Adipose tissue (tissue), 3 donors: ENCODE data around the gene TMEM198. TPM values are rescaled to one million over a fixed set of nuclear protein-coding genes. Genes with fewer than 3 reads are reported as not detected.

Experiments
- H3K27ac ChIP-seq: one replicate; pipeline ENCODE4 v1.5.1; 2013; ENCODE audit warnings: low read depth, low read length
- WGBS, 3 donors: extraction: QIAGEN DNeasy Blood & Tissue Kit; methylation state at CpG; one replicate each; pipeline ENCODE4 v1.1.7; 2013; 5-methylcytosine and 5-hydroxymethylcytosine counted together
- polyA plus RNA-seq, 3 donors: library from polyadenylated mRNA; stranded (reverse); fragments of 200-250 nt; gene quantifications; one replicate each; pipeline ENCODE4 v1.2.3, GENCODE V29; 2013
- donor health status: healthy with polysubstance abuse.
- donor health status: Bipolar disorder and iron deficiency.
- donor health status: healthy.

The TMEM198 gene
- polyA plus RNA-seq, 3 donors, result 2.3 to 9.5 (median 3.7) TPM

DNA sequence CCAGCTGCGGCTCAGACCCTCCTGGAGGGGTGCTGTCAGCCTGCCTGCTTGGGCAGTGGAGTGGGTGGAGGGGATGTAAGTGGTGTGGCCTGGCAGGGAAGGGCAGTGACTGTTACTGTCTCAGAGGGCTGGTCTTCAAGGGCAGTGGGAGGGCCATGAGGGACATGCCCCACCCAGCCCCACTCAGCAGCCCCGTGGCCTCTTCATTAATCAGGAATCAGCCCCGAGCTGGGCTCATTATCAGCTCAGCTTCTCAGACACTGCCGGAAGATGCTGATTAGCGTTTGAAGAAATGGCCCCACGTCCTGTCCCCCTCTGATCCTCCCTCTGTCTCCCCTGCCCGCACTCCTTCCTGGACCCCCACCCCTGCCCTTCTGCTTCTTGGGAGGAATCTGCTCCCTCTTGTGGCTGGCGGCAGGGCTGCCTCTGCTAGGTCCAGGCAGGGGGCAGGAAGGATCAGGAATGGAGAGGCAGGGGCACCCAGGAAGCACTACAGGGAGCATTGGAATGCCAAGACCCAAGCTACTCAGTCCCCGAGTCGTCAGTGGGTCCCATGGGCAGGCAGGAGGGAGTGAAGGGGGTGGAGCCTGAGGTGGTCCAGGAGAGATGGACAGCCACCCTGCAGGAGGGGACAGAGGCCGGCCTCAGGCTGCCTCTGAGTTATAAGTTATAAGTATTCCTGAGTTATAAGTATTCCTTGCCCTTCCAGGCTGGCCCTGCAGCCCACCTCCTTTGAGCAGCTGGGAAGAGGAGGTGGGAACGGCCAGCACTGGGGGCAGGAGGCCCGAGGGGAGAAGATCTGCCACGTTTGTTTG is 22.6 kb upstream of the TMEM198 start:
- 13 to 19% (median 16%) methylated on average over 14 of the region's 14 CpGs for WGBS, 3 donors
- no peak overlapping the region for H3K27ac ChIP-seq

GRCh38 chr2:219522111-219523030 is 21.5 kb upstream of the TMEM198 start:
- no peak overlapping the region for H3K27ac ChIP-seq
- WGBS, 3 donors, result 3 to 5% (median 3%) methylated on average over 37 to 70 of the region's 70 CpGs

DNA sequence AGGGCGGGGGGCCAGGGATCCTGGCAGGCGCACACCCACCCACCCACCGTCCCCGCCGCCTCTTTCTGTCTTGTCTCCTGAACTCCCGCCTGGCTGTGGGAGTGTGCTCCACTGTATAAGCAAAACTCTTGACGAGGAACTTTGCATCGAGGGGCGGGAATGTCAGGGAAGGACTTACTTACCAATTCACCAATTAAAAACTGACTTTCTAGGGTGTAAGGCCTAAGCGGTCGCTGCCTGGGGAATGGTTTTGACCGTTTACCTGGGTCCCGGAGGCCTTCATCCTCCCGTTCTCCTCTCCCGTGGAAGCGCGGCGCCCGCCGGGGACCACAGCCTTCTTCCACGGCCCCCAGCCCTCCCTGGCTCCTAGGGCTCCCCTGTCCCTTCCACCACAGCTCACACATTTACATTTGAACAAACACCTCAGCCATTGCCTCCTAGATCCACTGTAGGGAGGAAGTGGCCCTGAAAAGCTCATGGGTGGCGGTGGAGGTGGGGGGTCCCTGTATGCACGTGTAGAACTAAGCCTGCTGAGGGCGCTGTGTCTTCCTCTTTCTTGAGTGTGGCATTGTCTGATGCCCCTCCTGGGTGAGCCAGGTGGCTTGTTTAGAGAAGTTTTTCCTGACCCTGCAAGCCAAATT is 20.7 kb upstream of the TMEM198 start:
- no peak overlapping the region for H3K27ac ChIP-seq

DNA sequence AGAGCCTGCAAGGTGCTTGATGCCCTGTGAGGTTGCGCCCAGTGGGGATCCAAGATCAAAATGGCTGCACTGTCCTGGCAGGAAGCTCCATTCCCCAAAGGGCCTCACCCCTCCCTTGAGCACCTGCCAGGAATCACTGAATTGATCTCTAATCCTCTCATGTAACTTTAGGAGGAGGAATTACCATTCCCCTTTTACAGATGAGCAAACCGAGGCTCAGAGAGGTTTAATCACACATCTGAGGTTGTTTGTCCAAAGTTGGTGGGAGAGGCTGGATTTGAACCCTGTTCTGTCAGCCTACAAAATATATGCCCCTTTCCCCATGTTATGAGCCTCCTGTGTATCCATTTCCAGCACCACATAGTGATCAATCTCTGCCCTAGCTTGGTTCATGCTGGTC is 19.0 kb upstream of the TMEM198 start:
- H3K27ac ChIP-seq, result no peak overlapping the region
- 91 to 97% (median 93%) methylated on average over 2 of the region's 2 CpGs for WGBS, 3 donors

More for the DNA sequence above, 20.7 kb upstream of the TMEM198 start:
- 15 to 28% (median 18%) methylated on average over 23 to 24 of the region's 24 CpGs for WGBS, 3 donors

GRCh38 chr2:219525533-219526232 is 18.1 kb upstream of the TMEM198 start:
- 38 to 47% (median 45%) methylated on average over 9 of the region's 9 CpGs for WGBS, 3 donors
- no peak overlapping the region for H3K27ac ChIP-seq

DNA sequence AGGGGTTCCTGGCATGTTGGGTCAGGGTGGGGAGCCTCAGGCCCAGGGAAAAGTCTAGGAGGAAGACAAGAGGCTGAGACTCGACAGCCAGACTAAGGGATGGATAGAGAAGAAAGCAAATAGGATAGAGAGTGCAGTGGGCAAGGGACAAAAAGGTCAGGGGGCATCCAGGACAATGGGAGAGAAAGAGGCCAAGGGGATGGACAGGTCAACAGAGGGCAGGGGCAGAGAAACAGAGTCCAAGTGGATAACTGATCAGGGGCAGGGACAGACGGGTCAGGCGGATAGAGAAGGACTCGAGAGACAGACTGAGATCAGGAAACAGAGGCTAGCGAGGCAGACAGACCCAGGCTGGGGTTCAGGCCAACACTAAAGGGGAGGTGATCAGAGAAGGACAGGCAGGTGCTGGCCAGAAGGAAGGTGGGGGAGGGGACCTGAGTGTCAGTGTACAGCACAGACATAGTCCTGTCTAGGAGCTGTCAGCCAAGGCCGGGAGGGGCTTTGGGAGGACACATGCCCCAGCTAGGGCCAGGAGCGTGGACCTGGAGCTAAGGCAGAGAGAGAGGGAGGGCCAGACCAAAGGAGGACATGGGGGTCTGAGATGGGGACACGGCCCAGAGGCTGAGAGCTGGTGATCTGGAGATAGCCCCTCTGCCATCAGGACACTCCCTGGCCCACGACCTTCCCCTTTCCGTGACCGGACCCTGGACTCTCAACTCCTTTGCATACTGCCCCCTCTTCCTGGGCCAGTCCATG is 17.3 kb upstream of the TMEM198 start:
- no peak overlapping the region for H3K27ac ChIP-seq
- WGBS, 3 donors, result 46 to 53% (median 49%) methylated on average over 10 to 11 of the region's 11 CpGs

DNA sequence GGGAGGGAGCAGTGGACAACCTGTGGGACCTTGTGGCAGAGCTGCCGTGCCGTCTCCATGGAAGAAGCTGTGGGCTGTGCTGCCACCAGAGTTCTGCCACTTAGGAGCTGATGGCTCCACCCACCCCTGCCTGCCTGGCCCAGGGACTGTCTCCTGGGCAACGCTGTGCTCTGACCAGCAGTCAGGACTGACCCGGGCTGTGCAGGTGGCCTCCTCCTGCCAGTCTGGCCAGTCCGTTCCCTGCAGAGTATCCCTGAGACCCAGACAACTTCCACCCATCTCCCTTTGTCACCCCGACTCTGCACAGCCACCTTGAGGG is 16.8 kb upstream of the TMEM198 start:
- 22 to 61% (median 60%) methylated on average over 6 of the region's 6 CpGs for WGBS, 3 donors
- no peak overlapping the region for H3K27ac ChIP-seq

DNA sequence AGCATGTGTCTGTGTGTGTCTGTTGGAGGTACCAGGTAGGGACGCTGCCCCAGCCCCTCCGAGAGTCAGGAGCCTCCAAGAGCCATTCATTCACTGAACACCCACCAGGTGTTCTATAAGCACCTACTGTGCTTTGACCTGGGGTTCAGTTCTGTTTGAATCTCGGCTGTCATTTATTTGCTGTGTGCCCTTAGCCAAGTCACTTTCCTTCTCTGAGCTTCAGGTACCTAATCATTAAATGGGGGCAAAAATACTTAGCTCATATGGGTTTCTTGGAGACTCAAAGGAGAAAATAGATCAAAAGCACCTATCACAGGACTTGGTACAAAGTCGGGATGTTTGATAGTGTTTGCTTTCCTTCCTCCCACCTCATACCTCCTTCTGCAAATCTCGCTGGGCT is 16.4 kb upstream of the TMEM198 start:
- 50 to 70% (median 62%) methylated on average over 5 of the region's 5 CpGs for WGBS, 3 donors
- no peak overlapping the region for H3K27ac ChIP-seq

- 11 to 15% (median 14%) methylated on average over 21 of the region's 21 CpGs for WGBS, 3 donors
- H3K27ac ChIP-seq, result no peak overlapping the region
These were observed 13.5 kb upstream of the TMEM198 start for GRCh38 chr2:219530048-219530963.

DNA sequence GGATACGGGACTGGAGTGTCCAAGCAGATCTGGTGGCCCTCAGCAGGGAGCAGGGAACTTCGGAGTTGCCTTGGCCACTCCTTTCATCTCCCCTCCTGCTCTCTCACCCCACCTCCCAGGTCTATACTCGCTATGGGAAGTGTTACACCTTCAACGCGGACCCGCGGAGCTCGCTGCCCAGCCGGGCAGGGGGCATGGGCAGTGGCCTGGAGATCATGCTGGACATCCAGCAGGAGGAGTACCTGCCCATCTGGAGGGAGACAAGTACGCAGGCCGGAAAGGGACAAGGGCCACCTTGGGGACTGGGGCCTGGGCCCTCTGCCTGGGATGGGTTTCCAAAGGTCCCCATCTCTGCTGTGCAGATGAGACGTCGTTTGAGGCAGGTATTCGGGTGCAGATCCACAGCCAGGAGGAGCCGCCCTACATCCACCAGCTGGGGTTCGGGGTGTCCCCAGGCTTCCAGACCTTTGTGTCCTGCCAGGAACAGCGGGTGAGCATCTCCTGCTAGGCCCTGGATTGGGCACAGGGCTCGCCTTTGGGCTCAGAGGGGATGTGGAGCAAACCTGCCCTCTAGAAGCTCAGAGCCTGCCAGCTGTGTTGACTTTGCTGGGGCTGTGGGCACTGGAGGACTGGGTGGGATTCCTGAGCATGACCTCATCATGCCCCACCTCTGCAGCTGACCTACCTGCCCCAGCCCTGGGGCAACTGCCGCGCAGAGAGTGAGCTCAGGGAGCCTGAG is 12.0 kb upstream of the TMEM198 start:
- 74 to 80% (median 79%) methylated on average over 20 of the region's 20 CpGs for WGBS, 3 donors

DNA sequence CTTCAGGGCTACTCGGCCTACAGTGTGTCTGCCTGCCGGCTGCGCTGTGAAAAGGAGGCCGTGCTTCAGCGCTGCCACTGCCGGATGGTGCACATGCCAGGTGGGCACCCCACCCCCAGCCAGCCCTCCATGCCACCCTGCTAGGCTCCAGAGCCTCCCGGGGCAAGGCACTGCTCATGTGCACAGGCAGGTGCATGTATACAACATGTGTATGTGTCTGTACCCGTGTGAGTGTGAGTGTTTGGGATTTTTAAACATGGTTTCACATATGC is 11.5 kb upstream of the TMEM198 start:
- no peak overlapping the region for H3K27ac ChIP-seq
- WGBS, 3 donors, result 76 to 89% (median 80%) methylated on average over 8 of the region's 8 CpGs

More for the DNA sequence above, 12.0 kb upstream of the TMEM198 start:
- H3K27ac ChIP-seq, result no peak overlapping the region

GRCh38 chr2:219533930-219534661 is 9.7 kb upstream of the TMEM198 start:
- no peak overlapping the region for H3K27ac ChIP-seq
- WGBS, 3 donors, result 78 to 89% (median 88%) methylated on average over 6 of the region's 6 CpGs

GRCh38 chr2:219536425-219536824 is 7.4 kb upstream of the TMEM198 start:
- no peak overlapping the region for H3K27ac ChIP-seq
- 73 to 84% (median 76%) methylated on average over 16 of the region's 16 CpGs for WGBS, 3 donors

- 48 to 66% (median 58%) methylated on average over 9 of the region's 9 CpGs for WGBS, 3 donors
These were observed 6.9 kb upstream of the TMEM198 start for GRCh38 chr2:219536967-219537366.

GRCh38 chr2:219537657-219538488 is 6.0 kb upstream of the TMEM198 start:
- WGBS, 3 donors, result 46 to 51% (median 50%) methylated on average over 13 to 15 of the region's 15 CpGs
- no peak overlapping the region for H3K27ac ChIP-seq

More at GRCh38 chr2:219536967-219537366, 6.9 kb upstream of the TMEM198 start:
- H3K27ac ChIP-seq, result no peak overlapping the region
